ENCODE data around the gene LTA. TPM values are rescaled to one million over a fixed set of nuclear protein-coding genes. Genes with fewer than 3 reads are reported as not detected.

LTA gene
- total and polyA plus RNA-seq, 4 donors, result 0.05 TPM; not detected in 3

DNA sequence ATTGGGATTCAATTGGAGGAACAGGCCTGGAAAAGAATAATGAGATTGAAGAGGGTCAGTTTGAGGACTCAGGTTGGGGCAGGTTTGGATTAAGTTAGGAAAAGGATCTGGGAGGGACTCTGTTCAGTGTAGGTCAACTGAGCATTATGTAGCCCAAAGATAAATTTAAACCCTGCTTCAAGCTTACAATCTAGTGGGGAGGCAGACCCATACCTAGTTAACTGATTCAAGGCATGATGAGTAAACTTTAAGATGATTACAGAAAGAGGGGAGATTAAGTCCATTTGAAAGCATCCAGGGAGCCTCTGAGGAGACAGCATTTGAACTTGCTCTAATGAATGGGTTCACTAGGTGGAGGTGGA lies 11.4 kb upstream of the LTA start:
- H3K27me3 ChIP-seq (ENCODE audit: control insufficient read depth in 4 of 4, insufficient read depth in 4 of 4, low read length in 3 of 4), result no peaks in the 10 kb centered on the region
- no peaks in the 10 kb centered on the region for H3K9me3 ChIP-seq (ENCODE audit: control insufficient read depth in 4 of 4, low read length in 3 of 4)
- no peak overlapping the region for H3K4me3 ChIP-seq (ENCODE audit: low read depth in 1 of 3, low read length in 3 of 3)
- TF ChIP-seq YY1 (IDR thresholded peaks at IDR 0.05) (no peak), EGR1 (IDR thresholded peaks at IDR 0.05; ENCODE audit: low read depth in 2 of 2) (no peak)
- TF ChIP-seq, protein P1, sequence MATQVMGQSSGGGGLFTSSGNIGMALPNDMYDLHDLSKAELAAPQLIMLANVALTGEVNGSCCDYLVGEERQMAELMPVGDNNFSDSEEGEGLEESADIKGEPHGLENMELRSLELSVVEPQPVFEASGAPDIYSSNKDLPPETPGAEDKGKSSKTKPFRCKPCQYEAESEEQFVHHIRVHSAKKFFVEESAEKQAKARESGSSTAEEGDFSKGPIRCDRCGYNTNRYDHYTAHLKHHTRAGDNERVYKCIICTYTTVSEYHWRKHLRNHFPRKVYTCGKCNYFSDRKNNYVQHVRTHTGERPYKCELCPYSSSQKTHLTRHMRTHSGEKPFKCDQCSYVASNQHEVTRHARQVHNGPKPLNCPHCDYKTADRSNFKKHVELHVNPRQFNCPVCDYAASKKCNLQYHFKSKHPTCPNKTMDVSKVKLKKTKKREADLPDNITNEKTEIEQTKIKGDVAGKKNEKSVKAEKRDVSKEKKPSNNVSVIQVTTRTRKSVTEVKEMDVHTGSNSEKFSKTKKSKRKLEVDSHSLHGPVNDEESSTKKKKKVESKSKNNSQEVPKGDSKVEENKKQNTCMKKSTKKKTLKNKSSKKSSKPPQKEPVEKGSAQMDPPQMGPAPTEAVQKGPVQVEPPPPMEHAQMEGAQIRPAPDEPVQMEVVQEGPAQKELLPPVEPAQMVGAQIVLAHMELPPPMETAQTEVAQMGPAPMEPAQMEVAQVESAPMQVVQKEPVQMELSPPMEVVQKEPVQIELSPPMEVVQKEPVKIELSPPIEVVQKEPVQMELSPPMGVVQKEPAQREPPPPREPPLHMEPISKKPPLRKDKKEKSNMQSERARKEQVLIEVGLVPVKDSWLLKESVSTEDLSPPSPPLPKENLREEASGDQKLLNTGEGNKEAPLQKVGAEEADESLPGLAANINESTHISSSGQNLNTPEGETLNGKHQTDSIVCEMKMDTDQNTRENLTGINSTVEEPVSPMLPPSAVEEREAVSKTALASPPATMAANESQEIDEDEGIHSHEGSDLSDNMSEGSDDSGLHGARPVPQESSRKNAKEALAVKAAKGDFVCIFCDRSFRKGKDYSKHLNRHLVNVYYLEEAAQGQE (IDR thresholded peaks at IDR 0.05), result peak; percentile 2
- no peak for DNase-seq (ENCODE audit: low spot score)
- peaks cover 6 to 14% (median 6%) of the 10 kb centered on the region in 4 donors for H3K36me3 ChIP-seq (ENCODE audit: control insufficient read depth in 4 of 4, insufficient read depth in 3 of 4, low read depth in 1 of 4, low read length in 3 of 4)
- peak overlapping the region; percentile 2 to 84 for H3K27ac ChIP-seq (ENCODE audit: low read depth in 1 of 2, low read length in 2 of 2)
- H3K9ac ChIP-seq (ENCODE audit: low read depth in 1 of 2, low read length in 2 of 2), result no peak overlapping the region
- peaks cover 0 to 22% (median 7%) of the 10 kb centered on the region in 4 donors for H3K4me1 ChIP-seq (ENCODE audit: control insufficient read depth in 4 of 4, insufficient read depth in 4 of 4, low read length in 3 of 4)

DNA sequence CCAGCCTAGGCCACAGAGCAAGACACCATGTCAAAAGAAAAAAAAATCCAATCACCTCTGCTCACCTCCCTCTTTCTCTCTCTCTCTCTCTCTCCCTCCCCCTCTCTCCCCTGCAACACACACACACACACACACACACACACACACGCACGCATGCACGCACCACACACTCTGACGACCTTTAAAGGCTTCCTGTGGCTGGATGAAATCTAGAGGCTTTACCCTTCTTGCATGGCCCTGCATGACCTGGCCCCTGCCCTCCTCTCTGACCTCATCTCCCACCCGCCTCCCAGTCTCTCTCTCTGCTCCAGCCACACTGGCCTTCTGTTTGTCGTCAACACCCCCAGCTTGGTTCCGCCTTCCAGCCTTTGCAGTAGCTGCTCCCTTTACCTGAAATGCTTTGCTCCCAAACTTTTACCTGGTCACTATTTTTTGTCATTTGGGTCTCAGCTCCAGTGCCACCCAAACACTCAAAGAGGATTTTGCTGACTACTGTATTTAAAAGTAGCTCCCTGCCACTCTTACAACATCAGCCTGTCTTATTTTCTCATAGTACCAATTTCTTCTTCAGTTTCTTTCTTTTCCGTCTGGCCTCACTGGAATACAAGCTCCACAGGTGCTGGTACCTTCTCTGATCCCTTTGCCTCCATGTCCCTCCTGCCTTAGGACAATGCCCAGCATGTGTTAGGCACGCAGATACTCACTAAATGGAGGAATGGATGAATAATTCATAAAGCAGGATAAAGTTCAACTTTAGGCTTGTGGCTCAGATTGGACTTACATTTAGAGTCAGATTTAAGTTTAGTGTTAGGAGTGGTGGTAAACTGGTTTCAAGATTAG lies 4.3 kb upstream of the LTA start:
- Histone ChIP-seq H3K4me1 (ENCODE audit: control insufficient read depth in 4 of 4, insufficient read depth in 4 of 4, low read length in 3 of 4) (no peaks in the 10 kb centered on the region), H3K27ac (ENCODE audit: low read depth in 1 of 2, low read length in 2 of 2) (no peak overlapping the region), H3K9ac (ENCODE audit: low read depth in 1 of 2, low read length in 2 of 2) (no peak overlapping the region), H3K4me3 (ENCODE audit: low read depth in 1 of 3, low read length in 3 of 3) (no peak overlapping the region), H3K27me3 (ENCODE audit: control insufficient read depth in 4 of 4, insufficient read depth in 4 of 4, low read length in 3 of 4) (no peaks in the 10 kb centered on the region), H3K9me3 (ENCODE audit: control insufficient read depth in 4 of 4, low read length in 3 of 4) (no peaks in the 10 kb centered on the region), H3K36me3 (ENCODE audit: control insufficient read depth in 4 of 4, insufficient read depth in 3 of 4, low read depth in 1 of 4, low read length in 3 of 4) (no peaks in the 10 kb centered on the region)
- 51% methylated on average over 9 of the region's 9 CpGs for WGBS
- TF ChIP-seq, protein P1 (IDR thresholded peaks at IDR 0.05), result no peak
- TF ChIP-seq RAD21 (IDR thresholded peaks at IDR 0.05) (no peak), FOXA1 (IDR thresholded peaks at IDR 0.05) (no peak), GABPA (IDR thresholded peaks at IDR 0.05 in 1 of 2, conservative IDR thresholded peaks at IDR 0.05 in 1 of 2) (no peak), JUND (IDR thresholded peaks at IDR 0.05) (no peak), RXRA (IDR thresholded peaks at IDR 0.05) (no peak), SP1 (IDR thresholded peaks at IDR 0.05) (no peak), NR2F2 (IDR thresholded peaks at IDR 0.05) (no peak), TAF1 (conservative IDR thresholded peaks at IDR 0.05) (no peak), EGR1 (IDR thresholded peaks at IDR 0.05; ENCODE audit: low read depth in 2 of 2) (no peak), YY1 (IDR thresholded peaks at IDR 0.05) (no peak)
- TF ChIP-seq, protein P2, sequence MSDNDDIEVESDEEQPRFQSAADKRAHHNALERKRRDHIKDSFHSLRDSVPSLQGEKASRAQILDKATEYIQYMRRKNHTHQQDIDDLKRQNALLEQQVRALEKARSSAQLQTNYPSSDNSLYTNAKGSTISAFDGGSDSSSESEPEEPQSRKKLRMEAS (IDR thresholded peaks at IDR 0.05), result no peak
- TF ChIP-seq, protein P3, sequence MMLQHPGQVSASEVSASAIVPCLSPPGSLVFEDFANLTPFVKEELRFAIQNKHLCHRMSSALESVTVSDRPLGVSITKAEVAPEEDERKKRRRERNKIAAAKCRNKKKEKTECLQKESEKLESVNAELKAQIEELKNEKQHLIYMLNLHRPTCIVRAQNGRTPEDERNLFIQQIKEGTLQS (IDR thresholded peaks at IDR 0.05), result no peak
- TF ChIP-seq, protein P4, sequence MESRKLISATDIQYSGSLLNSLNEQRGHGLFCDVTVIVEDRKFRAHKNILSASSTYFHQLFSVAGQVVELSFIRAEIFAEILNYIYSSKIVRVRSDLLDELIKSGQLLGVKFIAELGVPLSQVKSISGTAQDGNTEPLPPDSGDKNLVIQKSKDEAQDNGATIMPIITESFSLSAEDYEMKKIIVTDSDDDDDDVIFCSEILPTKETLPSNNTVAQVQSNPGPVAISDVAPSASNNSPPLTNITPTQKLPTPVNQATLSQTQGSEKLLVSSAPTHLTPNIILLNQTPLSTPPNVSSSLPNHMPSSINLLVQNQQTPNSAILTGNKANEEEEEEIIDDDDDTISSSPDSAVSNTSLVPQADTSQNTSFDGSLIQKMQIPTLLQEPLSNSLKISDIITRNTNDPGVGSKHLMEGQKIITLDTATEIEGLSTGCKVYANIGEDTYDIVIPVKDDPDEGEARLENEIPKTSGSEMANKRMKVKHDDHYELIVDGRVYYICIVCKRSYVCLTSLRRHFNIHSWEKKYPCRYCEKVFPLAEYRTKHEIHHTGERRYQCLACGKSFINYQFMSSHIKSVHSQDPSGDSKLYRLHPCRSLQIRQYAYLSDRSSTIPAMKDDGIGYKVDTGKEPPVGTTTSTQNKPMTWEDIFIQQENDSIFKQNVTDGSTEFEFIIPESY (IDR thresholded peaks at IDR 0.05), result no peak
- no peak for DNase-seq (ENCODE audit: low spot score)

Measured in liver (tissue), 9 donors.